SU-DHL-6 (cell line): Measurements from ENCODE around the gene SMAD5.

ENCODE experiments used
- CTCF ChIP-seq: fragments of 200-600 bp; sonication (generic); IDR thresholded peaks from one replicate; pipeline ENCODE4 v1.5.1; 2017; ENCODE audit warnings: antibody characterized with exemption, mild to moderate bottlenecking, low read length, moderate library complexity; ENCODE audit not compliant: insufficient read depth, poor library complexity, severe bottlenecking
- EZH2phosphoT487 ChIP-seq: fragments of 200-600 bp; sonication (generic), shearing (Covaris generic); conservative IDR thresholded peaks from 2 replicates; pipeline ENCODE4 v1.6.1; 2018; ENCODE audit warnings: mild to moderate bottlenecking, antibody characterized with exemption, low read length, moderate library complexity, mixed read lengths

GRCh38 chr5:136157514-136157913 is 24.9 kb downstream of the SMAD5 start:
- TF ChIP-seq CTCF (no peak), EZH2phosphoT487 (no peak)
